22Rv1 (cell line): ENCODE data around the gene PRPS1L1.

Source experiments
- CTCF ChIP-seq: fragments of 450-650 bp; IDR thresholded peaks from 2 replicates; pipeline ENCODE4 v1.5.1; 2017; ENCODE audit warnings: mild to moderate bottlenecking
- ZFX ChIP-seq: fragments of 450-650 bp; IDR thresholded peaks from 2 replicates; pipeline ENCODE4 v1.6.1; 2017; ENCODE audit warnings: antibody characterized with exemption, borderline replicate concordance

DNA sequence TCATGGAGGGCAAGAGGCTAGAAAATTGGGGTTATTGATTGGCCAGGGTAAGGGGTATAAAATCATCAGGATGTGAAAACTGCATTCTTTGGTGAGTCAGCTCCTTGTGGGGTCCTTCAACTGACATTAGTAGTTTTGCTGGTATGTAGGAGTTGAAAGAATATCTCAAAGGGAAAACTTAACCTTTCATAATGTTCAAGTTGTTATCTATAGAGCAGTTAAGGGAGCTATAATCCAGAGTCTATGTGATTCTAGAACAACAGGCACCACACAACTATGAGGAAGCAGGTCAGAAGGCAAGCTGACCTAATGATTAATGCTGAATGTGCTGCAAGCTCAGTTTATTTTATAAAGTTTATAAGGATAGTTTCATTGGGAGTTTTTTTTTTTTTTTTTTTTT lies 13.7 kb downstream of the PRPS1L1 start:
- TF ChIP-seq CTCF: no peak
- TF ChIP-seq ZFX: no peak
